GM18867 (cell line): ENCODE measurements around the gene VAC14.
"Not testable (repeated sequence)": the region's sequence is repeated elsewhere in the genome, so short reads cannot be mapped to it uniquely, and the experiment has no call there.

ENCODE experiments used
- ATAC-seq: cut with Tn5 transposase; IDR thresholded peaks from one replicate; pipeline ENCODE4 v1.9.1; 2021; ENCODE audit warnings: mild to moderate bottlenecking, moderate library complexity; ENCODE audit not compliant: unreplicated experiment

VAC14 gene

DNA sequence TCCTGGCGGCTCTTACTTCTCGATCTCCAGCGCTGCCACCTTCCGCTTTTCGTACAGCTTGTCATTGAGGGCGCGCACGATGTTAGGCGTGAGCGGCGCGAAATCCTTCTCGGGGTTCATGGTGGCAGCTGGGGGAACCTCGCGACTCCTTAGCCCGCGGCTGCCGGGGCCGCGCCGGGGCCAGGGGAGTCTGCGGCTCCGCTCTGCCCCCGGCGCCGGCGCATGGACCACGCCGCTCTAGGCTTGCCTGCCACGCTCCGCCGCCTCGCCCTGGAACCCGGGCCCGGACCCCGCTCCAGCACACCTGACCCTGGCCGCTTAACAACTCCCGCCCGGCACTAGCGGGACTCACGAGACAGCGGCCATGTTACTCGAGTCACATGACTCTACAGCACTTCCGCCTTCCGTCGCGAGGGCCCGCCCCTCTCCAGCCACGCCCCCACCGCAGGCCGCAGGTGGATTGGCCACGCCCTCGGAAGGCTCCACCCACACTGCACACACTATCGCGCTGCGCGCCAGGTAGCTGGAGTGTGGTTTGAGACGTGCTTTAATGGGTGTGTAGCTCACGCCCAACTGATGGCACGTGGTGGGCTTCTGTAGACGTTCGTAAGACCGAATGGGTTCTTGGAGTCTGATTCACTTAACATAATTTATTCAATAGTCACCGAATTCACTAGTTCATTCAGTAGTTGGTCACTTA, at the start of gene VAC14:
VAC14 (minus strand) TSS at position 378 of the 700 bp plus-strand sequence; CDS start at position 120, 258 bp downstream.
- ATAC-seq = peak; percentile 95

GRCh38 chr16:70823498-70824118, 22.6 kb upstream of the VAC14 start:
- ATAC-seq = not testable (repeated sequence)

GRCh38 chr16:70822734-70823133, 21.8 kb upstream of the VAC14 start:
- not testable (repeated sequence) for ATAC-seq

DNA sequence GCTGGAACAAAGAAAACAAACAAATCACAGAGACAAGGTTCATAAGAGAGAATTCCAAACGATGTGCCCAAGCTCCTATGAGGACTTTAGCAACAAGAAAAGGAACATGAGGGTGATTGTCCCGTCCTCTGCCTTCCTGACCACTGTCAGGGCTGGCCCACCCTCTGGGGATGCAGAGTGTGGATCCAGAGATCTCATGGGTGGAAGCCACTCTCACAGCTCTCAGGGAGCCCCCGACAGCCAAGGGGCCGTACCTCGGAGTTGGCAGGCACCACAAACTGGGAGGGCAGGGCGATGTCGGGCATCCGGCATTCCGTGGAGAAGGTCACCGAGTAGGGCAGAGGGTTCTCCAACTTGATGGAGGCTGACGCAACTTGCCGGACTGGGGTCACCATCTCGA, 17.1 kb upstream of the VAC14 start:
- ATAC-seq = not testable (repeated sequence)

- ATAC-seq = peak; percentile 69
These were observed 8.6 kb upstream of the VAC14 start for GRCh38 chr16:70809392-70810060.

DNA sequence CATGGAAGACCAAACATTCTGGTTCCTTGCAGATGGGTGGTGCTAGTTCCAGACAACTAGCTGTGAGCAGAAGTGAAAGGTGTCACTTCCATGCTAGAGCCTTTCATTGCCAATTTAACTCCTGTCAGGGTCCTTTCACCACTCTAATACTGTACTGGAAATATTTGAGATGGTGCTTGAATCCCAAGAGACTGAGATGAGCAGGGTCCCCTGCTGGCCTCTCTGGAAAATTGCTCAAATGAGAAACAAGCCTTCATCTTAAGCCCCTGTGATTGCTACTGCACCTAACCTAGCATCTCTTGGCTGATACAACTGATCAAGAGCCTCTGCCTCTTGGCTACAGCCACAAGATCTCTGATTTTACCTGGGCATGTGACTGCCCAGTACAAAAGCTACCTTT, 7.4 kb upstream of the VAC14 start:
- ATAC-seq = no peak

GRCh38 chr16:70805787-70806186, 4.8 kb upstream of the VAC14 start:
- ATAC-seq = no peak

- ATAC-seq = no peak
These were observed 4.4 kb upstream of the VAC14 start for GRCh38 chr16:70805380-70805779.

DNA sequence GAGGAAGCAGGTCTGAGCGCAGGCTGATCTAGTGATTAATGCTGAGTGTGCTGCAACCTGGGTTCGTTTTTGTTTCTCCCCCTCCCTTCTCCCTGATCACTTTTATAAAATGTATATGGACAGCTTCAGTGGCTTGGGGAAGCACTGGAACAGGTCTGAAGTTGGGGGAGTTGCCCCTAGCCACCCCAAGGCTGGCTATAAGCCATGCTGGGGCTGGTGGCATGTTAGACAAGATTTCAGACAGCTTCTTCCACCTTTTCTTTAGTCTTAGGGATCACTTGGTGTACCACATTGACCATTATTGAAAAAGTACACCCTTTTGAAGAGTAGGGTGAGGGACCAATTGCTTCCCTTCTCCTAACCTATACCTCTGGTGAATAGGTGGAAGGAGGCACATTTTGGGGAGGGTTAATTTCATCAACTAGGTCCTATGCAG, 3.8 kb upstream of the VAC14 start:
- ATAC-seq = no peak

DNA sequence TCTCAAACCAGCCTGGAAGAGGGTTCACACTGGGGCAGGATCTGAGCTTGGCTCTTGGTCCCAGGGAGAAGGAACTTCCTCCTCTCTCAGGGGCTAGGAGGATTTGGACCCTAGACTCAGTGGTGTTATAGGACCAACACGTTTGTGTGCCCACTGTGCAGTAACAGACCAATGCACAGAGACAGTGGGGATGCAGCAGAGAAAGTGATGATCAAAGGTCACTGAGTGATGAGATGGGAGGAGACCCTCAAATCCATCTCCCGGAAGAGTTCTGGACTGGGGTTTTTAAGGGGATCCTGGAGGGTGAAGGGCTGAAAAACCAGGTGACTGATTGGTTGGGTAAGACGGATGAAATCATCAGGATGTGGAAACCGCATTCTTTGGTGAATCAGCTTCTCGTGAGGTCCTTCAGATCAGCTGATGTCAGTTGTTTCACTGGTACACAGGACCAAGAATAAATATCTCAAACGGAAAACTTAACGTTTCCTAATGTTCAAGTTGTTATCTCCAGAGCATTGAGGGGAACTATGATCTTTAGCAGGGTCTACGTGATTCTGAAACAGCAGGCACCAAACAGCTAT, 3.3 kb upstream of the VAC14 start:
- ATAC-seq = no peak

DNA sequence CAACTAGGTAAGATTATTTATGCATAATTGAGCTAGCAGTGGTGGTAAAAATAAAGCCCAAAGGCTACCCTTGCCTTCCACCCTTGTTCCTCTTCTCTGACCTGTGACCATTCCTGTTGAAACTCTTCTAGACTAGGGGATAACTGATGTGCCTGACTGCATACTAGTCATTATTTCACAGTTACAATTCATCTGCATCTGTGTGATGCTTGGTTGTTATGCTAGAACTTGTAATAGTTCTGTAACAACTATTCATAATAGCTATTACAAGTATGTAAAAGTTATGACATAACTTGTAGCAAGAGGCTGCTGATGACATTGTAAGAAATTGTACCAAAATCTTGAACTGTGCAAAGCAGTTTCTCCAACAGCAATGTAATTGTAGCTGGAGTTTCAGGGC, 2.4 kb upstream of the VAC14 start:
- ATAC-seq = no peak

- no peak for ATAC-seq
These were observed 653 bp upstream of the VAC14 start for GRCh38 chr16:70801611-70802010.

GRCh38 chr16:70800311-70800710, 647 bp downstream of the VAC14 start:
- ATAC-seq = no peak

DNA sequence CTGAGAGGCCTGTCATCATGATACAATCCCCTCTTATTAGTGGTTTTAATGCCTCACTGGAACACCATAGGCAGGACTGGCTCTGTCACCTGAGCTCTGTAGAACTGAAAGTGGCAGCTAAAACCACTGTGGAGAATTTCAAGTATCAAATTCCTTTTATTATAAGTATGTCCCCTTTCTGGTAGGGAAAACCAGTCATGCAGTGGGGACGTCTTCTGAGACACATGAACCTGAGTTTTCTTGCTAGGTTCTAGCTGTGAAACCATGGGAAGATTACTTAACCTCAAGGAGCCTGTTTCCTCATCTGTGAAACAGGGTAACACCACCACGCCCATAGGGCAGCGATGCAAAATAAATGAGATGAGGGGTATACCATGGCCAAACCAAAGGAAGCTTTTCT, 4.7 kb downstream of the VAC14 start:
- no peak for ATAC-seq

DNA sequence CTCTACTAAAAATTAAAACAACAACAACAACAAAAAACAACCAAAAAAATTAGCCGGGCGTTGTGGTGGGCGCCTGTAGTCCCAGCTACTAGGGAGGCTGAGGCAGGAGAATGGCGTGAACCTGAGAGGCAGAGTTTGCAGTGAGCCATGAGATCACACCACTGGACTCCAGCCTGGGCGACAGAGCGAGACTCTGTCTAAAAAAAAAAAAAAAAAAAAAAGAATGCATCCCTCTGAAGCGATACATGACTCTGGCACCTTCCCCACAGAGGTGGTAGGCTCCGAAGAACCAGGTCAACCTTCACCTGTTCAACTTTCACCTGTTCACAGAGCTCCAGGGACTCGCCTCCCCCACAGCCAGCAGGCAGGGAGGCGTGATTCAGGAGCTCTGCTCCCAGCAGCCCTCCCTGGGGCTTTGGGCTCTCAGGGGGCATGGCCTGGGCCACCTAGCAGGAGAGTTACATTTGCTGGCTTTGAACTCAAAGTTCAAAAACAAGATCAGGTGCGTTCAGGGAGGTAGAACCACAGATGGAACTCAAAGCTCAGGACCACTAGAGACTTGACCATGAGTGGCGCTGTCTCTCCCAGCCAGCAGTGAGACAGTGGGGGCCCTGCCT, 5.6 kb downstream of the VAC14 start:
- no peak for ATAC-seq

DNA sequence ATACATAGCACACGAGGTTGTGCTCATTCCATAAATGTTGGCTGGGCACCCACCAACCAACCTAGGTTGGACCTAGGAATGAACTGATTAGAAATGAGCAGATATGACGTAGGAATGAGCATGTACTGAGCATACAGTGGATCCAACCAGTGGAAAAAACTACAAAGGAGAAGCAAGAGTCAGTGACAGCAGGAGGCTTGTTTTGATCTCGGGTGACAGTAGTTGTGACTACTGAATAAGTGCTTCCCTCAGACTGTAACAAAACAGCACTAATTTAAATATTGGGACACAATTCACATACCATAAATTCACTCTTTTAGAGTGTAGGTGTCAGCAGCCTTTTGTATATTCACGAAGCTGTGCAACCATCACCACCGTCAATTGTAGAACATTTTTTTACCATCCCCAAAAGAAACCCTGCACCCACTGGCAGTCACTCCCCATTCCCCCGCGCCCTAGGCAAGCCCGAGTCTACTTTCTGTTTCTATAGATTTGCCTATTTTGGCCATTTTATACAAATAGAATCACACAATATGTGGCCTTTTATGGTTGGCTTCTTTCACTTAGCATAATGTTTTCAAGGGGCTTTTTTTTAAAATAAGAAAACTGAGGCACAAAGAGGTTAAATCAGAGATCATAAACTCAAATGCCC, 7.0 kb downstream of the VAC14 start:
- peak; percentile 59 for ATAC-seq

- no peak for ATAC-seq
These were observed 10.1 kb downstream of the VAC14 start for GRCh38 chr16:70790815-70791214.

- ATAC-seq = no peak
These were observed 11.1 kb downstream of the VAC14 start for GRCh38 chr16:70789595-70790447.

GRCh38 chr16:70788668-70789594, 12.0 kb downstream of the VAC14 start:
- no peak for ATAC-seq
